H1 (cell line): ENCODE measurements around the gene DYNC1LI1. TPM values are rescaled to one million over a fixed set of nuclear protein-coding genes. Genes with fewer than 3 reads are reported as not detected.

Source experiments
- CTCF ChIA-PET: fragments of 300-600 bp; sonication (Branson Sonifier 250); formaldehyde crosslinking; loops from one replicate; lab custom pipeline; 2021; ENCODE audit not compliant: partially characterized antibody; lab: Charles Lee
- POLR2A ChIA-PET: fragments of 300-600 bp; sonication (Branson Sonifier 250); formaldehyde crosslinking; loops from one replicate; lab custom pipeline; 2021; ENCODE audit warnings: inconsistent platforms; ENCODE audit not compliant: partially characterized antibody; lab: Charles Lee
- DNase-seq, 2 experiments: peaks; one replicate each; pipeline versions ENCODE4 v3.0.0 to v3.0.0-alpha.2; 2010 to 2022; ENCODE audit warnings: low spot score in 2 of 2, low read depth in 1 of 2, mixed read lengths in 1 of 2
- FAIRE-seq: peaks from 2 replicates; lab custom pipeline; 2011; peaks lifted over from hg19 to GRCh38; lab: Jason Lieb, UNC
- H2AFZ ChIP-seq: 2 replicates; pipeline ENCODE4 v1.8.1; 2012; ENCODE audit warnings: low read length, inconsistent platforms
- H2AK5ac ChIP-seq: 2 replicates; pipeline ENCODE4 v1.6.1; 2013; ENCODE audit warnings: low read depth, low read length
- H2BK120ac ChIP-seq: replicated peaks from 2 replicates; pipeline ENCODE3; 2013; ENCODE audit warnings: low read depth, low read length, inconsistent platforms
- H2BK12ac ChIP-seq: 2 replicates; pipeline ENCODE4 v1.6.1; 2013; ENCODE audit warnings: low read depth, low read length
- H2BK15ac ChIP-seq: 2 replicates; pipeline ENCODE4 v1.6.1; 2013; ENCODE audit warnings: low read length
- H2BK20ac ChIP-seq: 2 replicates; pipeline ENCODE4 v1.6.1; 2013; ENCODE audit warnings: low read length
- H2BK5ac ChIP-seq: 2 replicates; pipeline ENCODE4 v1.6.1; 2013; ENCODE audit warnings: low read depth, low read length
- H3K14ac ChIP-seq: 2 replicates; pipeline ENCODE4 v1.6.1; 2013; ENCODE audit warnings: inconsistent platforms; ENCODE audit not compliant: insufficient read length
- H3K18ac ChIP-seq: 2 replicates; pipeline ENCODE4 v1.6.1; 2013; ENCODE audit warnings: low read length; ENCODE audit errors: extremely low read depth
- H3K23ac ChIP-seq: 2 replicates; pipeline ENCODE4 v1.6.1; 2013; ENCODE audit warnings: inconsistent platforms; ENCODE audit not compliant: insufficient read length
- H3K23me2 ChIP-seq: 2 replicates; pipeline ENCODE4 v1.6.1; 2013; ENCODE audit warnings: low read depth, low read length
- H3K27ac ChIP-seq: 2 replicates; pipeline ENCODE4 v1.6.1; 2011; ENCODE audit warnings: low read depth, low read length, inconsistent platforms
- H3K27me3 ChIP-seq, 4 experiments: replicated peaks in 1 of 4; 1 replicate in 1 of 4; 2 replicates in 3 of 4; pipeline versions ENCODE4 v1.6.1 to v1.8.1; 2011 to 2013; ENCODE audit warnings: low read length in 3 of 4, mild to moderate bottlenecking in 3 of 4, inconsistent platforms in 2 of 4, mixed read lengths in 2 of 4, moderate library complexity in 1 of 4; ENCODE audit not compliant: control insufficient read depth in 3 of 4, insufficient read depth in 3 of 4; ENCODE audit errors: extremely low read depth in 1 of 4
- H3K36me3 ChIP-seq, 4 experiments: 2 replicates each; pipeline versions ENCODE4 v1.6.1 to v1.8.1; 2011 to 2013; ENCODE audit warnings: mild to moderate bottlenecking in 4 of 4, low read length in 3 of 4, moderate library complexity in 2 of 4, control low read depth in 1 of 4, inconsistent platforms in 1 of 4; ENCODE audit not compliant: insufficient read depth in 4 of 4, control insufficient read depth in 2 of 4
- H3K4ac ChIP-seq: replicated peaks from 2 replicates; pipeline ENCODE3; 2013; ENCODE audit warnings: low read length, low read depth, mixed read lengths, inconsistent platforms; ENCODE audit not compliant: insufficient read length
- H3K4me1 ChIP-seq, 4 experiments: replicated peaks in 1 of 4; 1 replicate in 1 of 4; 2 replicates in 3 of 4; pipeline versions ENCODE4 v1.6.1 to v1.8.1; 2011 to 2013; ENCODE audit warnings: low read length in 3 of 4, inconsistent platforms in 2 of 4, mixed read lengths in 1 of 4; ENCODE audit not compliant: insufficient read depth in 4 of 4, control insufficient read depth in 3 of 4
- H3K4me2 ChIP-seq, 2 experiments: 2 replicates each; pipeline versions ENCODE4 v1.6.1 to v1.8.1; 2011 to 2013; ENCODE audit warnings: low read depth in 2 of 2, low read length in 2 of 2, control low read depth in 1 of 2, inconsistent platforms in 1 of 2, mild to moderate bottlenecking in 1 of 2; ENCODE audit not compliant: insufficient read depth in 1 of 2
- H3K4me3 ChIP-seq, 4 experiments: fragments of 200-600, 300-600 bp in 1 of 4; sonication (generic), shearing (Covaris generic), sonication (Bioruptor Twin) in 1 of 4; 2 replicates each; pipeline versions ENCODE4 v1.5.1 to v1.8.1; 2011 to 2016; ENCODE audit warnings: low read length in 4 of 4, low read depth in 3 of 4, control low read depth in 2 of 4, inconsistent platforms in 2 of 4, mild to moderate bottlenecking in 2 of 4, mixed read lengths in 1 of 4, moderate library complexity in 1 of 4; ENCODE audit not compliant: insufficient read depth in 2 of 4; ENCODE audit errors: extremely low read depth in 1 of 4
- H3K56ac ChIP-seq: replicated peaks from 2 replicates; pipeline ENCODE3; 2013; ENCODE audit warnings: low read depth, mild to moderate bottlenecking, mixed read lengths, low read length, inconsistent platforms; ENCODE audit not compliant: insufficient read length
- H3K79me1 ChIP-seq: 2 replicates; pipeline ENCODE4 v1.6.1; 2013; ENCODE audit warnings: low read depth, low read length, control low read depth
- H3K79me2 ChIP-seq, 2 experiments: 2 replicates each; pipeline versions ENCODE4 v1.6.1 to v1.8.1; 2012 to 2013; ENCODE audit warnings: low read length in 2 of 2, mild to moderate bottlenecking in 2 of 2, inconsistent platforms in 1 of 2; ENCODE audit not compliant: insufficient read depth in 2 of 2, control insufficient read depth in 1 of 2
- H3K9ac ChIP-seq, 4 experiments: replicated peaks in 1 of 4; 1 replicate in 1 of 4; 2 replicates in 3 of 4; pipeline versions ENCODE4 v1.6.1 to v1.8.1; 2011 to 2013; ENCODE audit warnings: low read depth in 3 of 4, low read length in 3 of 4, control low read depth in 2 of 4, mild to moderate bottlenecking in 2 of 4, moderate library complexity in 2 of 4, inconsistent platforms in 1 of 4; ENCODE audit errors: extremely low read depth in 1 of 4
- H3K9me3 ChIP-seq, 2 experiments: 2 replicates each; pipeline versions ENCODE4 v1.6.1 to v1.8.1; 2012 to 2013; ENCODE audit warnings: mild to moderate bottlenecking in 2 of 2, moderate library complexity in 2 of 2, control low read depth in 1 of 2, inconsistent platforms in 1 of 2, low read depth in 1 of 2, low read length in 1 of 2, mixed read lengths in 1 of 2; ENCODE audit not compliant: insufficient read depth in 2 of 2
- H4K20me1 ChIP-seq, 2 experiments: replicated peaks in 1 of 2; 2 replicates each; pipeline versions ENCODE3 to v1.8.1; 2011 to 2013; ENCODE audit warnings: inconsistent platforms in 2 of 2, low read length in 2 of 2, mild to moderate bottlenecking in 1 of 2; ENCODE audit not compliant: insufficient read depth in 2 of 2, control insufficient read depth in 1 of 2
- H4K5ac ChIP-seq: 2 replicates; pipeline ENCODE4 v1.6.1; 2013; ENCODE audit warnings: low read length, low read depth, mixed read lengths, inconsistent platforms; ENCODE audit not compliant: insufficient read length
- H4K8ac ChIP-seq: 2 replicates; pipeline ENCODE4 v1.8.0; 2013; ENCODE audit warnings: mild to moderate bottlenecking, moderate library complexity, low read length, inconsistent platforms; ENCODE audit not compliant: insufficient read depth; ENCODE audit errors: extremely low read depth
- H4K91ac ChIP-seq: replicated peaks from 2 replicates; pipeline ENCODE3; 2013; ENCODE audit warnings: low read length, mixed read lengths, inconsistent platforms; ENCODE audit not compliant: insufficient read length
- ASH2L ChIP-seq: fragments of 200-600, 300-600 bp; sonication (generic); IDR thresholded peaks from one replicate; pipeline ENCODE4 v1.7.1; 2017; ENCODE audit warnings: low read length
- CBX5 ChIP-seq: fragments of 300-800, 300-1000 bp; sonication (generic); IDR thresholded peaks from 2 replicates; pipeline ENCODE4 v1.7.1; 2016; ENCODE audit warnings: antibody characterized with exemption, low read length, low read depth
- CHD1 ChIP-seq: IDR thresholded peaks from 2 replicates; pipeline ENCODE4 v1.6.1; 2012; ENCODE audit warnings: low read depth, low read length, improper control_type of control experiment
- EZH2 ChIP-seq: fragments of 200-600 bp; sonication (generic); IDR thresholded peaks from 2 replicates; pipeline ENCODE4 v1.7.1; 2012; ENCODE audit warnings: low read depth, mild to moderate bottlenecking, moderate library complexity, low read length, inconsistent platforms; ENCODE audit not compliant: severe bottlenecking
- MAFK ChIP-seq: IDR thresholded peaks from 2 replicates; pipeline ENCODE4 v1.6.1; 2012; ENCODE audit warnings: low read depth, mild to moderate bottlenecking, improper control_type of control experiment, low read length
- NANOG ChIP-seq: IDR thresholded peaks from 2 replicates; pipeline ENCODE4 v1.6.1; 2011; ENCODE audit warnings: low read length, low read depth, mild to moderate bottlenecking, inconsistent platforms; ENCODE audit not compliant: insufficient read depth, poor library complexity, severe bottlenecking
- RBBP5 ChIP-seq: IDR thresholded peaks from 2 replicates; pipeline ENCODE4 v1.7.1; 2012; ENCODE audit warnings: low read depth, mild to moderate bottlenecking, inconsistent platforms, low read length, moderate library complexity, borderline replicate concordance
- RFX5 ChIP-seq: IDR thresholded peaks from 2 replicates; pipeline ENCODE4 v1.6.1; 2011; ENCODE audit warnings: low read depth, low read length, improper control_type of control experiment, borderline replicate concordance
- WGBS, 2 experiments: shearing (Covaris generic) in 1 of 2; methylation state at CpG; one replicate each; pipeline versions ENCODE4 v1.1.6 to v1.1.7; 2013 to 2015; ENCODE audit warnings: low lambda C conversion rate in 2 of 2, mixed read lengths in 2 of 2, inconsistent platforms in 1 of 2, low coverage in 1 of 2, missing lambda C conversion rate in 1 of 2; ENCODE audit not compliant: insufficient replicate concordance in 2 of 2, insufficient coverage in 1 of 2, insufficient read length in 1 of 2; ENCODE audit errors: extremely low coverage in 1 of 2, missing lambda C conversion rate in 1 of 2; 5-methylcytosine and 5-hydroxymethylcytosine counted together
- polyA plus RNA-seq, 7 experiments: library from polyadenylated mRNA; depleted of rRNA in 3 of 7; stranded (reverse) in 5 of 7; unstranded in 2 of 7; fragments of >200 nt in 5 of 7; fragments of 200-250 nt in 2 of 7; gene quantifications; 1 replicate in 5 of 7; 2 replicates in 1 of 7; 4 replicates in 1 of 7; pipeline versions ENCODE4 v1.2.1 to v1.2.3, GENCODE V29; 2011 to 2013; ENCODE audit warnings: missing spikeins in 2 of 7, mixed read lengths in 2 of 7
- total RNA-seq: library from RNA; stranded (reverse); fragmentation: NEBNext Ultra II Directional; extraction: Animal tissue kit (Norgen Biotek cat#: 25700); gene quantifications from 2 replicates; pipeline ENCODE4 v1.2.1, GENCODE V29; 2021

DYNC1LI1 gene
- total and polyA plus RNA-seq, 2 of the 8 experiments (the other 6 are each of a cell fraction or from before 2014, with no cell fraction given): 13.6 to 45.1 TPM

GRCh38 chr3:32607522-32607921 lies 36.9 kb upstream of the DYNC1LI1 start:
- Histone ChIP-seq H3K79me2 (no peaks in the 10 kb centered on the region), H4K5ac (no peak overlapping the region), H3K9ac (no peak overlapping the region), H2BK12ac (no peak overlapping the region), H3K9me3 (no peaks in the 10 kb centered on the region), H2BK120ac (no peak overlapping the region), H2BK15ac (no peak overlapping the region), H3K18ac (no peak overlapping the region), H3K56ac (no peak overlapping the region), H2AK5ac (no peak overlapping the region), H2BK5ac (no peak overlapping the region), H3K4me3 (no peak overlapping the region), H3K14ac (no peak overlapping the region), H3K23me2 (no peaks in the 10 kb centered on the region), H3K4me1 (no peaks in the 10 kb centered on the region; a peak in 2 of 7 replicates), H3K27ac (no peak overlapping the region), H4K20me1 (no peaks in the 10 kb centered on the region), H4K91ac (no peak overlapping the region), H3K79me1 (no peaks in the 10 kb centered on the region), H2BK20ac (no peak overlapping the region), H3K4me2 (no peak overlapping the region), H3K36me3 (no peaks in the 10 kb centered on the region), H3K23ac (no peak overlapping the region), H3K4ac (no peak overlapping the region), H4K8ac (no peak overlapping the region), H2AFZ (no peak overlapping the region), H3K27me3 (no peaks in the 10 kb centered on the region)
- ChIA-PET CTCF (interaction anchor here (0.6 to 0.8 kb wide), 2 partner anchors 14 to 264 kb away, joined by 3 read pairs; no protein-coding TSS in a partner anchor), POLR2A (no interaction called here)
- FAIRE-seq (no peak), DNase-seq (no peak)
- WGBS, 2 experiments: 85% methylated on average over 2 of the region's 2 CpGs; no CpG with 5 or more reads in 1 of the 2 experiments
- TF ChIP-seq RBBP5: no peak
- TF ChIP-seq CBX5: no peak
- no peak for TF ChIP-seq EZH2
- no peak for TF ChIP-seq MAFK
- TF ChIP-seq CHD1: no peak
- no peak for TF ChIP-seq NANOG
- TF ChIP-seq RFX5: no peak
- TF ChIP-seq ASH2L: no peak
